K562 (cell line): ENCODE data around the gene NECAB2. TPM values are rescaled to one million over a fixed set of nuclear protein-coding genes. Genes with fewer than 3 reads are reported as not detected.

Experiments
- ATAC-seq: fragments of 200-7000 bp; cut with Tn5 transposase; 3 replicates; pipeline ENCODE4 v1.9.1; 2020; ENCODE audit warnings: moderate library complexity
- BruUV-seq: library from RNA; stranded (reverse); fragments of 400-500 nt; replicated peaks from 2 replicates; lab custom pipeline; 2021; lab: Mats Ljungman, UMichigan
- CTCF ChIA-PET: fragments of 300-600 bp; formaldehyde crosslinking; extraction: SDS; loops from one replicate; lab custom pipeline; 2021; ENCODE audit warnings: low intra/inter-chr PET ratio; lab: Yijun Ruan, JAX
- POLR2A ChIA-PET: fragments of 300-600, 350-650 bp; sonication (Branson Sonifier 250); formaldehyde crosslinking; extraction: SDS; loops from one replicate; lab custom pipeline; 2021; ENCODE audit warnings: antibody characterized with exemption, inconsistent platforms; lab: Yijun Ruan, JAX
- DNase-seq, 4 experiments: peaks; one replicate each; pipeline versions ENCODE4 v3.0.0 to v3.0.0-alpha.2; 2011 to 2018; ENCODE audit warnings: low spot score in 3 of 4, mixed read lengths in 3 of 4; ENCODE audit errors: extremely low read depth in 1 of 4
- FAIRE-seq: peaks from 2 replicates; lab custom pipeline; 2011; peaks lifted over from hg19 to GRCh38; lab: Jason Lieb, UNC
- H2AFZ ChIP-seq: 2 replicates; pipeline ENCODE4 v1.6.0; 2011; ENCODE audit warnings: low read depth, low read length, control low read depth, inconsistent platforms
- H3K27ac ChIP-seq: fragments of 200-600 bp; 3 replicates; pipeline ENCODE4 v1.8.0; 2011; ENCODE audit warnings: low read depth, mild to moderate bottlenecking, control low read depth, inconsistent platforms, low read length, moderate library complexity, mixed read lengths; ENCODE audit errors: extremely low read depth
- H3K27me3 ChIP-seq, 2 experiments: fragments of 300-600 bp in 1 of 2; 2 replicates in 1 of 2; 3 replicates in 1 of 2; pipeline versions ENCODE4 v1.6.0 to v1.8.0; 2011; ENCODE audit warnings: inconsistent platforms in 2 of 2, low read length in 2 of 2, mild to moderate bottlenecking in 1 of 2, mixed read lengths in 1 of 2, moderate library complexity in 1 of 2; ENCODE audit not compliant: control insufficient read depth in 2 of 2, insufficient read depth in 2 of 2
- H3K36me3 ChIP-seq: fragments of 300-600 bp; 3 replicates; pipeline ENCODE4 v1.8.0; 2011; ENCODE audit warnings: mild to moderate bottlenecking, low read length, inconsistent platforms; ENCODE audit not compliant: control insufficient read depth, insufficient read depth
- H3K4me1 ChIP-seq, 2 experiments: fragments of 200-600 bp in 1 of 2; replicated peaks in 1 of 2; 2 replicates in 1 of 2; 3 replicates in 1 of 2; pipeline versions ENCODE4 v1.5.1 to v1.8.0; 2011; ENCODE audit warnings: inconsistent platforms in 2 of 2, low read length in 2 of 2, mild to moderate bottlenecking in 1 of 2, mixed read lengths in 1 of 2, moderate library complexity in 1 of 2; ENCODE audit not compliant: control insufficient read depth in 2 of 2, insufficient read depth in 2 of 2
- H3K4me2 ChIP-seq: 2 replicates; pipeline ENCODE4 v1.6.1; 2011; ENCODE audit warnings: low read length, control low read depth, inconsistent platforms, mixed read lengths; ENCODE audit not compliant: insufficient read depth
- H3K4me3 ChIP-seq: fragments of 200-600 bp; sonication (generic), shearing (Covaris generic); 2 replicates; pipeline ENCODE4 v1.5.1; 2016; ENCODE audit warnings: control low read depth, inconsistent platforms
- H3K79me2 ChIP-seq: fragments of 200-600 bp; 3 replicates; pipeline ENCODE4 v1.8.0; 2011; ENCODE audit warnings: low read length, inconsistent platforms; ENCODE audit not compliant: control insufficient read depth, insufficient read depth
- H3K9ac ChIP-seq, 2 experiments: 2 replicates each; pipeline versions ENCODE4 v1.6.0 to v1.6.1; 2011; ENCODE audit warnings: low read depth in 2 of 2, low read length in 2 of 2, control low read depth in 1 of 2, inconsistent platforms in 1 of 2, mild to moderate bottlenecking in 1 of 2, mixed read lengths in 1 of 2; ENCODE audit not compliant: insufficient read depth in 1 of 2
- H3K9me1 ChIP-seq: one replicate; pipeline ENCODE4 v1.6.0; 2011; ENCODE audit warnings: inconsistent platforms, mild to moderate bottlenecking, low read length, moderate library complexity; ENCODE audit not compliant: control insufficient read depth, insufficient read depth
- H3K9me3 ChIP-seq: replicated peaks from 2 replicates; pipeline ENCODE4 v1.5.1; 2011; ENCODE audit warnings: low read depth, low read length, inconsistent platforms; ENCODE audit not compliant: control insufficient read depth, insufficient read depth
- H4K20me1 ChIP-seq: replicated peaks from 2 replicates; pipeline ENCODE4 v1.6.1; 2011; ENCODE audit warnings: low read length, inconsistent platforms, mixed read lengths; ENCODE audit not compliant: control insufficient read depth, insufficient read depth
- CEBPB ChIP-seq: fragments of 450-650 bp; IDR thresholded peaks from 2 replicates; pipeline ENCODE4 v1.6.1; 2016; ENCODE audit warnings: missing genetic modification characterization, missing compliant biosample characterization
- CEBPG ChIP-seq, 3 experiments: fragments of 200-800 bp in 1 of 3; sonication (Bioruptor generic) in 1 of 3; sonication (generic) in 1 of 3; formaldehyde crosslinking in 1 of 3; IDR thresholded peaks in 2 of 3; conservative IDR thresholded peaks in 1 of 3; 2 replicates each; pipeline versions ENCODE4 v1.6.1 to v1.8.0; 2016 to 2022; ENCODE audit warnings: missing compliant biosample characterization in 2 of 3, missing genetic modification characterization in 2 of 3, mild to moderate bottlenecking in 1 of 3, missing genetic modification reagents in 1 of 3
- DACH1 ChIP-seq: fragments of 450-650 bp; IDR thresholded peaks from 2 replicates; pipeline ENCODE4 v1.6.1; 2018; ENCODE audit not compliant: partially characterized antibody
- DDX20 ChIP-seq: fragments of 450-650 bp; IDR thresholded peaks from 2 replicates; pipeline ENCODE4 v1.6.1; 2016; ENCODE audit warnings: missing genetic modification characterization, low read depth, mild to moderate bottlenecking, missing compliant biosample characterization, moderate library complexity
- KDM1A ChIP-seq, 2 experiments: fragments of 450-650 bp; IDR thresholded peaks; 2 replicates each; pipeline ENCODE4 v1.6.1; 2016; ENCODE audit warnings: mild to moderate bottlenecking in 2 of 2
- NUFIP1 ChIP-seq: fragments of 450-650 bp; IDR thresholded peaks from 2 replicates; pipeline ENCODE4 v1.6.1; 2018; ENCODE audit not compliant: partially characterized antibody
- RCOR1 ChIP-seq, 2 experiments: IDR thresholded peaks; 2 replicates each; pipeline ENCODE4 v1.6.1; 2012; ENCODE audit warnings: low read depth in 2 of 2, low read length in 2 of 2, borderline replicate concordance in 1 of 2, improper control_type of control experiment in 1 of 2
- SREBF2 ChIP-seq: sonication (generic); formaldehyde crosslinking; IDR thresholded peaks from 2 replicates; pipeline ENCODE4 v1.4.0; 2020; ENCODE audit warnings: mild to moderate bottlenecking, missing genetic modification reagents
- TEAD4 ChIP-seq, 2 experiments: sonication (generic) in 1 of 2; formaldehyde crosslinking in 1 of 2; IDR thresholded peaks; 2 replicates each; pipeline versions ENCODE4 v1.6.1 to v1.8.0; 2012 to 2022; ENCODE audit warnings: borderline replicate concordance in 1 of 2, inconsistent platforms in 1 of 2, low read length in 1 of 2, mild to moderate bottlenecking in 1 of 2, missing genetic modification reagents in 1 of 2
- WGBS: fragments of 100-300 bp; shearing (Covaris generic); methylation state at CpG from one replicate; pipeline ENCODE4 v1.1.6; 2016; ENCODE audit warnings: low coverage, mixed read lengths; ENCODE audit not compliant: insufficient coverage; ENCODE audit errors: missing lambda C conversion rate; 5-methylcytosine and 5-hydroxymethylcytosine counted together
- in situ Hi-C: fragments of 300-500 bp; cut with MboI; formaldehyde crosslinking; loops from 4 replicates; pipeline ENCODE4 v1.15.0; 2018; ENCODE audit warnings: inconsistent platforms, mixed read lengths
- intact Hi-C: fragments of 100-400 bp; cut with micrococcal nuclease; formaldehyde crosslinking; loops from 2 replicates; pipeline ENCODE4 v1.14.2; 2022
- polyA plus RNA-seq, 8 experiments: library from polyadenylated mRNA; depleted of rRNA in 4 of 8; stranded (reverse) in 5 of 8; unstranded in 3 of 8; fragments of >200 nt; fragmentation: Nextera tagmentation in 2 of 8; fragmentation: Illumina TruSeq in 1 of 8; extraction: Ambion mirVana in 2 of 8; extraction: Trizol in 1 of 8; gene quantifications; 2 replicates each; pipeline versions ENCODE4 v1.2.1 to v1.2.3, GENCODE V29; 2011 to 2014; ENCODE audit warnings: inconsistent platforms in 1 of 8, missing spikeins in 1 of 8
- total RNA-seq, 7 experiments: library from RNA; depleted of rRNA in 6 of 7; stranded (reverse); fragments of >200 nt in 6 of 7; fragmentation: Illumina TruSeq in 2 of 7; extraction: Trizol in 2 of 7; gene quantifications; 2 replicates each; pipeline versions ENCODE4 v1.2.1 to v1.2.3, GENCODE V29; 2011 to 2021; ENCODE audit warnings: low replicate concordance in 1 of 7
- TF ChIP-seq, protein P1 (sequence below), 2 experiments: fragments of 450-650 bp in 1 of 2; sonication (generic) in 1 of 2; formaldehyde crosslinking in 1 of 2; IDR thresholded peaks in 1 of 2; conservative IDR thresholded peaks in 1 of 2; 2 replicates each; pipeline versions ENCODE4 v1.6.1 to v1.8.1; 2016 to 2023; ENCODE audit warnings: mild to moderate bottlenecking in 2 of 2, moderate library complexity in 2 of 2, inconsistent platforms in 1 of 2, missing genetic modification reagents in 1 of 2

Gene NECAB2
- total and polyA plus RNA-seq, 9 of the 15 experiments (the other 6 are each of a cell fraction or from before 2014, with no cell fraction given) = 0.03 to 0.28 TPM; not detected in 7

DNA sequence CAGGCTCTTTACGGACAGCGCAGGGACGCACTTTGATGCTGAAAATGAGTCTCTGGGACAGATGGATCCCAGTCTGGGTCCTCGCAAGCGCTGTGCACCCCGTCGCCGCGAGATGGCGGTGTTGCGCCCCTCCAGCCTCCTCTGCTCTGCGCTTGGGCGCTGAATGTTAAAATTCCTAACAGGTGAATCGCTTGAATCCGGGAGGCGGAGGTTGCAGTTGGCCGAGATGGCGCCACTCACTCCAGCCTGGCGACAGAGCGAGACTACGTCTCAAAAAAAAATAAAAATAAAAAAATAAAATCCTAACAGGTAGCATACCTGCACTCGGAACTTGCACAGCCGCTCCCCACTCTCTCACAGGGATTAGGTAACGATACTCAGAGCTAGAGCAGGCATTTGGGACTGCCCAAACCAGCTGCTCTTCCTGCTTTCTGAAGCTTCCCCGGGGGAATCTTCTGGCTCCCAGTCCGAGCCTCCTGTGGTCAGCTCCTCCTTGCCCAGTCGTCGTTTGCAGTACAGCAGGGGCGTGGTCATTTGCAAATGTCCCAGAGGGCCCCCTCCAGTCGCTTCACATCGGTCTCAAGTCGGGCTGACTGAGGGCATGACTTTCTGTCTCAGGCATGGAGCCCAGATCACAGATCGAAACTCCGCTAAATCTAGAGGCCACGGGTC, 41.2 kb upstream of the NECAB2 start (continued):
- TF ChIP-seq DDX20 (tag) = no peak
- no peak for TF ChIP-seq DACH1

DNA sequence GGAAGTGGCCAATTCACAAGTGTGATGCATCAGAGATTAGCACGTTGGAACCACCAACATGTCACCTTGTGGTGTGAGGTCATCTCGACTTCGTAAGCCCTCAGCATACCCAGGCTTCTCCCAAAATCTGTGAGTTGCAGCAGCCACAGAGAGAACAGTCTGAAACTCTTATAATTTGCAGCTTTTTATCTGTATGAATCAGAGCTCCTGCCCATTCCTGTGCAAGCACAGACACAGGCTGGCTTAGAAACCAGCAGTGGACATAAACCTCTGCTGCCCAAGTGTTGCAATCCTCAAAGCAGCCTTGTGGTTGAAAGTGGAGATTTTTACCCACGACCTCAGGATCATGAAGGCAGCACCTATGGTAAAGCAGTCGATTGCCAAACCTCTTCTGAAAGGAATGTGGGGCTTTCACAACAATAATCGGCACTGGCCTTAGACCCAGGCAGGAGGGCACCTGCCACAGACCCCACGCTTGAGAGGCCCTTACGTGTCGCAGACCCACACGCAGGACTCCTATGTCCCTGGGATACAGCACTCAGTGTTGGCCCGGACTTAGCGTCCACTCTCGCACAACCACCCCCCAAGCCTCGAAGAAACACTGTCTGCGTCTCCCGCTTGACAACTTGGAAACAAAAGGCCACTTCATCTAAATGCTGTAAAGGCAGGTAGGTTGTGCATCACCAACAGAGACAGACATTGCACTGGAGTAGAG, 39.5 kb upstream of the NECAB2 start:
- 12% methylated on average over 16 of the region's 16 CpGs for WGBS

More for the DNA sequence above, 39.5 kb upstream of the NECAB2 start:
- Histone ChIP-seq H3K9me1 (no peaks in the 10 kb centered on the region), H3K4me1 (peaks cover 0 to 42% of the 10 kb centered on the region in 2 experiments; a peak in 2 of 5 replicates), H3K79me2 (no peaks in the 10 kb centered on the region), H3K27ac (no peak overlapping the region), H3K27me3 (peaks cover 58 to 93% of the 10 kb centered on the region in 2 experiments), H3K9me3 (no peaks in the 10 kb centered on the region), H4K20me1 (peaks cover 7% of the 10 kb centered on the region; the same call in 1 of the 2 replicates), H3K36me3 (no peaks in the 10 kb centered on the region), H3K4me2 (no peak overlapping the region), H2AFZ (no peak overlapping the region), H3K9ac (no peak overlapping the region), H3K4me3 (no peak overlapping the region)
- in situ Hi-C loops (no loop called here), intact Hi-C loops (loop anchor here (10.0 kb wide), 1 partner anchor 104 kb away; no protein-coding TSS in a partner anchor)
- ChIA-PET CTCF (interaction anchor here (1.3 kb wide), 1 partner anchor 28 kb away, joined by 3 read pairs; no protein-coding TSS in a partner anchor), POLR2A (interaction anchor here (0.6 to 1.0 kb wide), 2 partner anchors 24 to 128 kb away, joined by 3 read pairs; no protein-coding TSS in a partner anchor)
- FAIRE-seq (peak; percentile 40), ATAC-seq (no peak), DNase-seq (no peak)
- TF ChIP-seq KDM1A (IDR thresholded peaks at IDR 0.05) (peak; percentile 49 to 81; a peak in 3 of 4 replicates), NUFIP1 (no peak), CEBPB (peak; percentile 71), RCOR1 (IDR thresholded peaks at IDR 0.05; ENCODE audit: borderline replicate concordance in 1 of 2, low read depth in 2 of 2, low read length in 2 of 2) (peak in 1 of 2 experiments; percentile 24; a peak in 1 of 4 replicates), SREBF2 (no peak), TEAD4 (IDR thresholded peaks at IDR 0.05; ENCODE audit: low read length) (no peak), TEAD4 (CRISPR knock-in tag; IDR thresholded peaks at IDR 0.05; ENCODE audit: borderline replicate concordance) (no peak), CEBPG (CRISPR knock-in tag; IDR thresholded peaks at IDR 0.05) (no peak), CEBPG (tag; conservative IDR thresholded peaks at IDR 0.05 in 1 of 2, IDR thresholded peaks at IDR 0.05 in 1 of 2) (peak in 1 of 2 experiments; percentile 35; a peak in 1 of 4 replicates)
- TF ChIP-seq, protein P1, sequence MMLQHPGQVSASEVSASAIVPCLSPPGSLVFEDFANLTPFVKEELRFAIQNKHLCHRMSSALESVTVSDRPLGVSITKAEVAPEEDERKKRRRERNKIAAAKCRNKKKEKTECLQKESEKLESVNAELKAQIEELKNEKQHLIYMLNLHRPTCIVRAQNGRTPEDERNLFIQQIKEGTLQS (IDR thresholded peaks at IDR 0.05) = peak; percentile 15; the same call in 1 of the 2 replicates
- TF ChIP-seq, protein P1 (CRISPR knock-in tag; conservative IDR thresholded peaks at IDR 0.05) = no peak
- no TSS peak for BruUV-seq
